ENCODE data around the gene ALDH18A1.
A peak's percentile ranks its signal among the peaks of the same experiment; 100 is the strongest.

DNA sequence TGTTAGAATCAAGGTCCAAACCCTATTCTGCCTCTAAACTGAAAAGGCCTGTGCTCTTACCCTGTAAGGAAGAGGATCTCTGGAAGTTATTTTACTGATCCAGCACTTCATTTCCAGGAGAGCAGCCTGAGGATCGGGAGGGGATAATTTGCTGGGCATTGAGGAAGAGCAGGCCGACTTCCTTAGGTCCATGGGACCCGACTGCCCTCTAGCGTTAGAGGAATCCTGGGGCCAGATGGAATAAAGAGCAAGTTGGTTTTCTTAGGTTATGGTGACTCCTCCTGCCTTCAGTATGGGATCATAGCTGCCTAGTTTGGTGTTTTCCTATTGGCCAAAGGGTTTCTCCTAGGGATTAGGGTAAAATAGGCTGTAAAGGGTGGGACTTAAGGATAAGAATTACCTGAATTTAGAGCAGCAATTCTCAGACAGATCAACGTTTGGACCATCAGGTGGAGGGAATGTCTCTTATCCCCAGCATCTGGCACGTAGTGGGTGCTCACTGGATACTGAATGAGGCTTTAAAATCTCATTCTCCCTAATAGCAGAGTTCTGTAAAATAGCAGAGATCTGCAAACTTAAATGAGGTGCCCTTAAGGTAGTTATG, 55.3 kb downstream of the ALDH18A1 start:
- TF ChIP-seq EZH2 (IDR thresholded peaks at IDR 0.05; ENCODE audit: low read length, unreplicated experiment), result no peak
- TF ChIP-seq, protein P1, sequence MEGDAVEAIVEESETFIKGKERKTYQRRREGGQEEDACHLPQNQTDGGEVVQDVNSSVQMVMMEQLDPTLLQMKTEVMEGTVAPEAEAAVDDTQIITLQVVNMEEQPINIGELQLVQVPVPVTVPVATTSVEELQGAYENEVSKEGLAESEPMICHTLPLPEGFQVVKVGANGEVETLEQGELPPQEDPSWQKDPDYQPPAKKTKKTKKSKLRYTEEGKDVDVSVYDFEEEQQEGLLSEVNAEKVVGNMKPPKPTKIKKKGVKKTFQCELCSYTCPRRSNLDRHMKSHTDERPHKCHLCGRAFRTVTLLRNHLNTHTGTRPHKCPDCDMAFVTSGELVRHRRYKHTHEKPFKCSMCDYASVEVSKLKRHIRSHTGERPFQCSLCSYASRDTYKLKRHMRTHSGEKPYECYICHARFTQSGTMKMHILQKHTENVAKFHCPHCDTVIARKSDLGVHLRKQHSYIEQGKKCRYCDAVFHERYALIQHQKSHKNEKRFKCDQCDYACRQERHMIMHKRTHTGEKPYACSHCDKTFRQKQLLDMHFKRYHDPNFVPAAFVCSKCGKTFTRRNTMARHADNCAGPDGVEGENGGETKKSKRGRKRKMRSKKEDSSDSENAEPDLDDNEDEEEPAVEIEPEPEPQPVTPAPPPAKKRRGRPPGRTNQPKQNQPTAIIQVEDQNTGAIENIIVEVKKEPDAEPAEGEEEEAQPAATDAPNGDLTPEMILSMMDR (conservative IDR thresholded peaks at IDR 0.05; ENCODE audit: low read depth, low read length), result peak; percentile 93

Data from PC-3 (cell line).